RWPE2 (cell line): ENCODE data around the gene CTAGE9.

Source experiments
- ATAC-seq: fragments of 200-7000 bp; cut with Tn5 transposase; 3 replicates; pipeline ENCODE4 v1.9.1; 2021; ENCODE audit warnings: low read depth
- DNase-seq: peaks from one replicate; pipeline ENCODE4 v3.0.0-alpha.2; 2020; ENCODE audit warnings: low spot score
- H3K27ac ChIP-seq: fragments of 450-650 bp; 2 replicates; pipeline ENCODE4 v1.5.1; 2017; ENCODE audit warnings: mild to moderate bottlenecking; ENCODE audit not compliant: poor library complexity, severe bottlenecking
- H3K27me3 ChIP-seq: fragments of 250-450 bp; sonication (Bioruptor Pico); 2 replicates; pipeline ENCODE4 v1.5.1; 2021; ENCODE audit warnings: mild to moderate bottlenecking, moderate library complexity; ENCODE audit not compliant: insufficient read depth, poor library complexity, severe bottlenecking
- H3K36me3 ChIP-seq: fragments of 250-450 bp; sonication (Bioruptor Pico); 2 replicates; pipeline ENCODE4 v1.5.1; 2020; ENCODE audit warnings: low read depth, mild to moderate bottlenecking, moderate library complexity
- H3K4me1 ChIP-seq: fragments of 250-450 bp; sonication (Bioruptor Pico); 2 replicates; pipeline ENCODE4 v1.5.1; 2021; ENCODE audit warnings: mild to moderate bottlenecking, moderate library complexity; ENCODE audit not compliant: insufficient read depth, poor library complexity, severe bottlenecking
- H3K4me3 ChIP-seq: fragments of 250-450 bp; sonication (Bioruptor Pico); 2 replicates; pipeline ENCODE4 v1.5.1; 2021; ENCODE audit warnings: mild to moderate bottlenecking, moderate library complexity; ENCODE audit not compliant: severe bottlenecking
- H3K9me3 ChIP-seq: fragments of 250-450 bp; sonication (Bioruptor Pico); 2 replicates; pipeline ENCODE4 v1.5.1; 2021; ENCODE audit warnings: mild to moderate bottlenecking, moderate library complexity; ENCODE audit not compliant: severe bottlenecking
- CTCF ChIP-seq: fragments of 450-650 bp; IDR thresholded peaks from one replicate; pipeline ENCODE4 v1.5.1; 2017; ENCODE audit warnings: mild to moderate bottlenecking, moderate library complexity; ENCODE audit not compliant: poor library complexity, severe bottlenecking

Gene CTAGE9

GRCh38 chr6:131660195-131660594 is 50.6 kb downstream of the CTAGE9 start:
- Histone ChIP-seq H3K4me3 (no peak overlapping the region), H3K27me3 (no peaks in the 10 kb centered on the region), H3K36me3 (no peaks in the 10 kb centered on the region), H3K4me1 (no peaks in the 10 kb centered on the region), H3K27ac (no peak overlapping the region), H3K9me3 (no peaks in the 10 kb centered on the region)
- DNase-seq, result no peak
- peak; percentile 61 for ATAC-seq
- TF ChIP-seq CTCF, result no peak
